Activated CD4-positive, alpha-beta T cell treated with anti-CD3 and anti-CD28 coated beads, Interleukin-2, amount 50 U/mL, for 48 hours (primary cell): ENCODE data around the gene BEST2.
A peak's percentile ranks its signal among the peaks of the same experiment; 100 is the strongest.

Experiments
- DNase-seq, 2 experiments: peaks; one replicate each; pipeline ENCODE4 v3.0.0-alpha.2; 2020

The BEST2 gene

DNA sequence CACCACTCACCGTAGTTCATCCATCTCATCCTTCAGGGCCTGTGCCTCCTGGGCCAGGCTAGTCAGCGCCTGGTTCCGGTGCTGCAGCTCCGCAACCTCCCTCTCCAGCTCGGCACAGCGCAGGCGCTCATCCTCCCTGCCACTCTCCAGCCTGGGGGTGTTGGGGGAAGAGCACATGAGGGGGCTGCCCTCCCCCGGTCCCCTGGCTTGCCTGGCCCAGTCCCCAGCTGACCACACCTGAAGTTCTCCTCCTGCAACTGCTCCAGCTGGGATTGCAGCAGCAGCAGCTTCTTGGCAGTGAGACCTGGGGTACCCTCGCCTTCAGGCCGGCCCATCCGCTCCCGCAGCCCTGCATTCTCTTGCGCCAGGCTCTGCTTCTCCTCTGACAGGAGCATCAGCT is 19.3 kb downstream of the BEST2 start:
- DNase-seq: no peak

DNA sequence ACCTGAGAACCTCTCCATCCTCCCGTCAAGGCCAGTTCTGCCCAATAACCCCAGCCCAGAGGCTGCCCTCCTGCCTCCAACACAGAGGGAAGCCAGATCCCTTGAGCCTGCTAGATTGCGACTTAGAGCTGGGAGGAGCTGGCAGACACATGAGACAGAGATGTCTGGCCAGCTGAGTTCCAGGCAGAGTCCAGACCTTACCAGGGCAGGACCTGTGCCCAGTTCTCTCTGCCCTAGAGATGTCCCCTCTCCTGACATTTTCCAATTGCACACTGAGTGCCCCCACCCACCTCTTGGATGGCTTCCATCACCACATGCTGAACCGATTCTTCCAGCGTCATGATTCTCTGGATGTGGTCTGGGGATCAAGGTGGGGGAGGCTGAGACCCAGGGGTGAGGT is 20.7 kb downstream of the BEST2 start:
- no peak for DNase-seq

DNA sequence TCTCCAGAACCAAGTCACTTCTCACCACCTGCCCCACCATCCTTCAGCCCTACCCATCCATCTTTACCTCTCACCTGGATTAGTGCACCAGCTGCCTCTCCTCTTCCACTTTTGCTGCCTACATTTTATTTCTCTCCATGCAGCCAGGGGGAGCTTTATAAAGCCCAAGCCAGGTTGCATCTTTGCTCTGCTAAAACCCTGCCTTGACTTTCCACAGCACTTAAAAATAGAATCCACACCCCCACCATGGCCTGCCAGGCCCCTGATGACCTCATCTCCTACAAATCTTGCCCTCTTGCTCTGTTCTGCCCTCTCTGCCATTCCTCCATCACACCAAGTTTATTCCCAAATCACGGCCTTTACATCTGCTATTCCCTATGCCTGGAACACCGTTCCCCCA is 22.0 kb downstream of the BEST2 start:
- no peak for DNase-seq

DNA sequence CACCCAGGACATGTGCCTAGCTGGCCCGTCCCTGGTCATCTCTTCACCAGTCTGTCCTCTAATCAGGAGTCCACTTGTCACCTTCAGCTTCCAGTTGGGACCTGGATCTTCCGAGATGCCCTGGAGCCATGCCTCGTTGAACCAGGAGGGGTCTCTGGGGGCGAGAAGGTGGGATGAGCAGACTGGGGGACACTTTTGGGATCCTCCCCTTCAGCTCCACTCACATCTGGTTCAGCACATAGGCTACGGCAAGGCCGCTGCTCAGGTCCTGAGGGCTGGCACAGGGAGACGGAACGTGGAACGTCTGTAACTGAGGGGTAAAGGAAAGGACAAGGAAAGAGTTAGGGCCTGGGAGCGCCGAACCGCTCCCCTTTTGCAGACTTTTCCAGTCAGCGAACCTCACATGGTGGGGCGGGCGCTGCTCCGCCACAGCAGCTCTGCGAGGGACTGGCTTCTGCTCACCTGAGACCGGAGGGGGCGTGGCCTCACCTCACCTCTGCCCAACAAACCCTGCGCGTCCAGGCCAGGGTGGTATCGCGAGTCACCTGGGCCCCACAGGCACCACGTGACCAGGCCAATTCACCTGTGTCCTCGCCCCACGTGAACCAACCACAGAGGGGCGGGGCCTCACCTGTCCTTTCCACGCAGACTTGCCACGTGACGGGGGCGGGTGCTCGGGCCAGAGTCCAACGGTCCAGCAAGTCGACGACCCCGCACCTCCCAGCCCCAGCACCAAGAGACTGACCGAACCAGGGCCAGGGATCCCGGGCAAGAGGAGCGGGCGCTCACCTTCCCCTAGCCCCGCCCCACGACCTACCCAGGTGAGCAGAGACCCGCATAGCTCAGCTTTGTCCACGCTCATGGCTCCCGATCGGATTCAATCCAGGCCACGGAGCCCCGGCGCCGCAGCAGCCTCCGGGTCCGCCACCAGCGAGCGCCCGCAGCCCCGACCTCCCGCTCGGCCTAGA is 23.3 kb downstream of the BEST2 start, which contains the start of gene HOOK2:
Gene HOOK2, minus strand, starts transcription at position 965 of the 968 bp plus-strand sequence. Its CDS starts 103 bp downstream, at position 862.
- DNase-seq: no peak

DNA sequence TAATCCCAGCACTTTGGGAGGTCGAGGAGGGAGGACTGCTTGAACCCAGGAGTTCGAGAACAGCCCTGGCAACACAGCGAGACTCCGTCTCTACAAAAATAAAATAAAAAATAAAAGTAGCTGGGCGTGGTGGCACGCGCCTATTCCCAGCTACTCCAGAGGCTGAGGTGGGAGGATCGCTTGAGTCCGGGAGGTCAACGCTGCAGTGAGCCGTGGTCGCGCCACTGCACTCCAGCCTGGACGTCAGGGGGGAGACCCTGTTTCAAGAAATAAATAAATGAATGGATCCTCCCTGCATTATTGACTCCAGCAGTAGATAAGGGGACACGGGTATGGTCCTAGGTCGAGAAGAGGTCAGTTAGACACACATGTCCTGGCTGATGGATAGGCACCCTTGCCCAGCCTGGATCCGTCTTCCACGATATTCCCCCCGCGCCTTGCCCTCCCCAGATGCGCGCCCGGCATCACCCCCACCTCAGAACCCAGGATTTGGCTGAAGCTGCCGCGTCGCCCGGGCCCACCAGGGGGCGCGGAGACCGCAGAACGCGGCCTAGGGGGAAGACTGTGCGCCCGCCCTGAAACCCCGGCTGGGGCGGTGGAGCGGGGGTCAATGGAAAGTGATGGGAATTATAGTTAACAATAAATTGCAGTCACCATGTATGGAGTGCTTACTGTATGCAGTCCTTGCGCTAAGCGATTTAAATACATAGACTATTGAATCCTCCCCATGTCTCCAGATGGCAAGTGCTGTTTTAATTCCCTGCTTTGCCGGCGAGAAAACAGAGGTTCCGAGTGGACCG is 25.8 kb downstream of the BEST2 start:
- peak; percentile 87 to 90 for DNase-seq

DNA sequence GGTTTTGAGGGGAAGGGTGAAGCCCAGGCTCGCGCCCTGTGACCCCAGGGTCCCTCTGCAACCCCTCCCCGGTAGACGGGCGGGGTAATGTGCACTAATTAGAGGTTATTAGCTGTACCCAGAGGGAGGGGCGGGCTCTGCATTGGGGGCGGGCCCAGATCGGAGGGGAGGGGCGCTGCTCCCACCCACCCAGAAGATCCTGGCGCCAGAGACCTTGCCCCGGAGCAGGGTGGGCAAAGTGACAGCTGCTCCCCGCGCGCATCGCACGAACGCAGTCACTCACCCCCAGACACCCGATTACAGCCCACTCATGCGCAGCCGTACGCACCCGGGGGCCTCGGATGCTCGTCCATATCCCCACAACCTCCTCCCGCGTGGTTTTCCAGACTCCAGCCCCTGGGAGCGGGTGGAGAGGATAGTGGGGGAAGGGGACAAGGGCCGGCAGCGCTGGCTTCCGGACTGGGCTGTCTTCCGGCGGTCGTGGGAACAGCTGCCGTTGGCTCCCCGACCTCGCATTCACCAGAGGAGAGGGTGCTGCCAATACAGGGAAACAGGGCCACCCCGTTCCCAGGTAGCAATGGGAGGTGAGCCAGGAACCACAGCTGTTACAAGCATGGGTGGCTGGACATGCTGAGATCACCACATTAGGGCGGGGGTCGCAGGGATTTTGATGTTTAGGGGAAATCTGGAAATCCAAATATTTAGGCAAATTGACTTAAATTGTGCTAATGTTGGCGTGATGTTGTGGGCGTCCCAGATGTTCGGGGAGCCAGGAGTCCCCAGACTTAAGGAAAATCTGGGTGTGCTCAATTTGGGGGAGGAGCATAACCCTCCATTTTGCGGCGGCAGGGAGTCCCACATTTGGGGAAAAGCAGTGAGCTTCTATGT is 26.7 kb downstream of the BEST2 start:
- peak; percentile 64 to 70 for DNase-seq

DNA sequence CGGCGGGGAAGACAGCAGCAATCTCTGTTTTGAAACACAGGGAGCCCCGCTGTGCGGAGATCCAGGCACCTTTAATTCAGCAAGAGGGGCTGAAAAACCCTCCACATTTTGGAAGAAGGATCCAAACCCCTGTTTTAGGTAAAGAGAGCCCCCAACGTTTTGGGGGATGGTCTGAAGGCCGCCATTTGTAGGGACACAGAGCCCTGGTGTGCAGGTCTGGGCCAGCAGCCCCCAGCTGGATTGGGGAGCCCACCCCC is 27.2 kb downstream of the BEST2 start:
- DNase-seq: no peak

DNA sequence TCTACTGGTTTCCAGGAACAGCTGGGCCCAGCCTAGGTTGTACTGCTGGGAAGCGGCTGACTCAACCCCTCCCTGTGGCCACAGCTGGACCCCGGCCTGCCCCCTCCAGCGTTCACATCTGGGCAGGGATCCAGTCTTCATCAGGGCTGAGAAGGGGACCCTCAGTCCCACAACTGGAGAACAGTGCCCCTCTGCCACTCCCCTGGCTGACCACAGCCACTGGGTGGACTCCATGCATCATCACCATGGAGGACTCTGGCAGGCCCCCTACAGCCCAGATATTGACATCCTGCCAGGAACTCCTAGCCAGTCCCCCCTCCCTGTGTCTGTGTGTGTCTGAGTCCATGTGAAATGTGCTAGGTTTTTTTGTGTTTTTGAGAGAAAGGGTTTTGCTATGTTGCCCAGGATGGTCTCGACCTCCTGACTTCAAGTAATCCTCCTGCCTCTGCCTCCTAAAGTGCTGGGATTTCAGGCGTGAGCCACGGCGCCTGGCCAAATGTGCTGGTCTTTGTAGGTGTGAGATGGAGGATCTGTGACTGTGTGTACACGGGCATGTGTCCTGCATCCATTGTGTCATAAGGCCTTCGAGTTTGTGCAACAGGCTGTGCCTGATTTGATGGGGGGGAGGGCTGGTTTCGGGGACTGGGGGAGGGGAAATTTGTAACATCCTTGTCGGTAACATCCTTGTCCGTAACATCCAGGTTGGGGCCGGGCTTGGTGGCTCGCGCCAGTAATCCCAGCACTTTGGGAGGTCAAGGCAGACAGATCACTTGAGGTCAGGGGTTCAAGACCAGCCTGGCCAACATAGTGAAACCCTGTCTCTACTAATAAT is 27.8 kb downstream of the BEST2 start:
- no peak for DNase-seq

DNA sequence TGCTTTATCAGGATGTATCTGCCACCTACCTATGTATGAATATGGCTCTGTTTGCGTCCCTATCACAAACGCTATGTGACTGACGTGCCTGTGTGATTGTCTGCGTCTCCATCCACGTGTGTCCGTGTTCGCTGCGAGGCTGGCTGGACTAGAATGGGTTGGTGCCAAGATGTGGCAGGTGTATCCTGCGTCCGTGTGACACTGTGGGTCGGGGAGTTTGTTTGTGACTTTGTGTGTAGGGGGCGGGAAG is 30.5 kb downstream of the BEST2 start:
- no peak for DNase-seq

DNA sequence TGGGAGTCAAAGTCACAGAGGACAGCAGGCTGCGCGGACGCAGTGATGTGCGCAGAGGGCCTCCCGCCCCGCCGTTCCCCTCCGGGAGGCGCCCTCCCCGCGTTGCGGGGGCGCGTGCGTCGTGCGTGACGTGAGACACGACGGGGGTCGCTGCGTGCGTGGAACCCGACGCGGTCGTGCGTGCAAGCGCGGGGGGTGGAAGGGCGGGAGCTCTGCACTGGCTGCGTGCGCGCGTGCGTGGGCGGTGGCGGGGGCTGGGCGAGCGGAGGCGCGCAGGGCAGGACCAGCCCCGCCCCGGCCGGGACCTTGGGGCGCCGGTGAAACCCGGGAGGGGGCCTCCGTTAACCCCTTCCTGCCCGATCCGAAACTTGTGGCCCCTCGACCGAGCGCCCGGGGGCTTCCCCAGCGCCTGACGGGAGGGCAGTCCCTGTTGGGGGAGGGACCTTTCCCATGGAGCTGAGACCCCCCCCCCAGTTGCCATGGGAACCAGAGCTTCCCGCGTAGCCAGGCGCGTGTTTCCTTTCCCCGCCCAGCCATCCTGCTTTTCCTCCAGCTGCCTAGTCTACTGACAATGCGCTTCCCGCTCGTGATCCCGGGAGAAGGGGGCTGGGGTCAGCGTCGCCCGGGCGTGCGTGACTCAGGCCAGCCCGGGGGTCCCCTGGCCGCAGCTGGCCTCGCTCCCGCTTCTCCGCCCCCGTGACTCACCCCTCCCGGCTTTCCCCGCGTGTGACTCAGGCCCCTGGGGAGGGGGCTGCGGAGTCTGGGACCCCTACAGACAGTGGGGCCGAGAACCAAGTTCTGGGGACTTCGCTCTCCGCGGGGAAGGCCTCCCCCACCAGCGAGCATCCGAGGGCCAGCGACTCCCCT is 31.1 kb downstream of the BEST2 start:
- peak; percentile 92 for DNase-seq

DNA sequence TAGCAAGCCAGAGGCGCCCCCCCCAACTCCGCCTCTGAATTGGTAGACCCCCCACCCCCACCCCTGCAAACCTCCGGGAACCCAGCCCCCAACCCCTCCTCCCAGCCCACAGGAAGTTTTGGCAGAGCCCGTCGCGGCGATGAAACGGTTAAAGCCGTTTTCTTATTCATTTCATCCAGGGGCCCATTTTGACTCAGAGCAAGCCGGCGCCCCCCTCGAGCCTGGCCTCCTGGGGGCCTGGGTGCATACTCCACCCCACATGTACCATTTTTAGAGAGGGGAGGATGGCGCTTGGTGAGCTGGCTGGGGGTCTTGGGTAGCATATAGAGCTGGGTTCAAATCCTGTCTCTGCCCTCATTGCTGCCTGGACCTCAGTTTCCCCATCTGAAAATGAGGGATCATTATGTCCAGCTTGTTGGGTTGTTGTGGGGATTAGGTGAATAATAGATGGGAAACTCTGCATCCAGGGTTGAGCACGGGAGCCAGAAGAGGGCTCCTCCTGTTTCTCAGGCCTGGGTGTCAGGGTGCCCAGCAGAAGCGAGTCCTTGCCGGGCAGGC is 31.8 kb downstream of the BEST2 start:
- peak; percentile 76 to 83 for DNase-seq

DNA sequence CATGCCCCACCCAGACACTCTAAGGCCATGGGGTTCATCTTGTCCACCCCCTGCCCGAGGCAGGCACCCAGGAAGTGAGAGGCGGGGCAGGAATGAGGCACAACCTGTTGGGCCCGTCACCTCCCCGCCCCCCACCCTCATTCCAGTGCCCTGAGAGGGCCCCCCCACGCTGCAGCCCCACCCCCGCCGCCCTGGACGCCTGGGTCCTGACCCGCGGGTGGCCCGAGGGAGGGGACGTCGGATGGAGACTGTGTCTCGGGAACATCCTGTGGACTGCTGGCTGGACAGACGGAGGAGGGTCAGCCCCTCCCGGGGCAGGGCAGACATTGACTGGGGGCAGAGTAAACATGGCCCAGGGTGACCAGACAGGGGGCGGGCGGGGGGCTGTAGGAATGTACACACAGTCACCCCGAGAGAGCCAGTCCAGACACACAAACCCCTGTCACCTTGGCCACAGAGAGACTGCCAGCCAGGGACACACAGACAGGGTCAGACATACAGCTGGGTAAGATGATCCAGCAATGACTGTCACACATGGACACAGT is 32.3 kb downstream of the BEST2 start:
- peak; percentile 43 to 48 for DNase-seq

DNA sequence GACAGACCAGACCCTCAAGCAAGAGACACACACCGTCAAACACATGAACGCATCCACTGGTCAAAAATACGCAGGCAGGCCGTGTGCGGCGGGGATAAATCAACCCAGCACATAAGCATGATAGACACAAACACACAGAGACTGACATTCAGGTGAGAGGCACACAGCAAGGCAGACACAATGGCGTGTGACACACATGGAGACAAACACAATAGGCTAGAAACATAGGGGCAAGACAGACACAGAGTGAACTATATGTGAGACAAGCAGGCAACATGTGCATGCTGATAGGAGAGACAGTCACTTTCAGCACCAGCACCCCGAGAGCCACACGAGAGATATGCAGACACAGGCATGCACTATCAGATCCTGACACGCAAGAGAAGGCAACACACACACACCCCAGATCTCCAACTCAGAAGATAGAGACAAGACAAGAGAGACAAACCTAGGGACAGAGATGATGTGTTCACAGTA is 32.8 kb downstream of the BEST2 start:
- no peak for DNase-seq

DNA sequence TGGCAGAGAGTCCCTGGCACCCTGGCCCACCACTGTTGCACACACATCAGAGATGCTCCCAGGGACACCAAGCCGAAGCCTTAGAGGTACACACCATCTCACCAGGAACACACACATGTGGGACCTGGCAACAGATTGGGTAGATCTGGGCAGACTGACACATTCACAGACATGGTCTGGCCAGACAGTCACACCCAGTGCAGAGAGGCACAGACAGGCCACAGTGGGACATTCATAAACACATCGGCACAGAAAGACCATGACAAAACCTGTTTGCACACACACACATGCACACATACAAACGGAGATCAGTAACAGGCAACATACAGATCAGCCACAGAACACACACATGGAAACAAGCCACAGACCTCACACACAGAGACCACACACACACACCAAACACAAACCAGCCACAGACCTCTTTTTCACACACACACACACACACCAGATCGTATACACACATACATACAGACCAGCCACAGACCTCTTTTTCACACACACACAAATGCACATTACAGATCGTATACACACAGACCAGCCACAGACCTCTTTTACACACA is 33.4 kb downstream of the BEST2 start:
- DNase-seq: peak; percentile 27 to 39

DNA sequence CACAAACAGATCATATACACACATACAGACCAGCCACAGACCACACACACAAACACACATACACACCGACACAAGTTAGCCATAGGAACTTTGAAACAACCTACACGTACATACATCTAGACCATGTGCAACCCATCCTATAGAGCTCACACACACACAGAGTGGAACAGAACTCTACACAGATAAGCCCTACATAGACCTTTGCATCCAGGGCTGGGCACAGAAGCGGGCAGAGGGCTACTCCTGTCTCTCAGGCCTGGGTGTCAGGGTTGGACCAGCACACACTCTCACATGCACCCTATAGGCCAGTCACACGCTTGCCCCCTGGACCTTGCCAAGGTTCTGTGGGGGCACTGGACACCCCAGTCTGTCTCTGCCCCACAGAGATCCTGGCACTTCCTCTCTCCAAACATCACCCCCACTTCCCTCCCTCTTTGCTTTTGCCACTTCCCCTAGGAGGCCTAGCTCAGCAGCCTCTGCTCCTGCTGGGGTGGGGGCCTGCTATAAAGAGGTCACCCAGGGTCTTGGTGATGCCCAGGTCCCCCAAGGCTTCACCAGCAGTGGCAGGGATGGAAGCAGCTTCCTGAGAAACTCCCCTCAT is 33.9 kb downstream of the BEST2 start:
- peak in 1 of 2 experiments; percentile 24 for DNase-seq

DNA sequence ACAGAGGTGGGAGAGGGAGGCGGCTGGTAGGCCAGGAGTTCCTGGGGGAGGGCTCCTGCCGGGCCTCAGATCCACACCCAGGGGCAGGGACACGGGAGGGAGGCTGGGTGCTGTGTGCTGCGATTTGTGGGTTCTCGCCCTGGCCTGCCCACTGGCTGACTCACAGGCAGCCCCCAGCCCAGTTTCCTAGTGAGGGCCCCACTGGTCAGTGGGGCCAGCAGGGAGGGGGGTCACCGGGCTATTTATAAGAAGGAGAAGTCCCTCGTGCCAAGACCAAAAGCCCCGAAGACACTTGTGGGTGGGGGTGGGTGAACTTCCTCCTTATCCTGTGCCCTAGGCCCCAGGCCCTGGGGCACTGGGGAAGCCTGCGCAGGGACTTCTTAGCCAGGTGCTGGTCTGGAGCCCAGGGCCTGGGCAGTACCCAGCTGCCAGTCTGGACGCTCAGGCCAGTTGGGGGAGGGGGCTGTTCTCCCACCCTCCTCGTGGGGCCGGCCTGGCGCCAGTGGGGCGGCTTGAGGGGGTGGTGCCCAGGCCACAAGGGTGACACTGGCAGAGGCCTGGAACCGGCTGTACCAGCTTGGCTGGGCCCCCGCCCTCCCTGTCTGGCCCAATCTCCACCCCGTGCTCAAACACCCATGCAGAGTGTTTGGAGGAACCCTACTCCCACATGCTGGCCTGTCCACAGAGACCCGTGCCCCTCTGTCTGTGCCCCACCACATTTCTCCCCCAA is 34.7 kb downstream of the BEST2 start:
- peak in 1 of 2 experiments; percentile 29 for DNase-seq

DNA sequence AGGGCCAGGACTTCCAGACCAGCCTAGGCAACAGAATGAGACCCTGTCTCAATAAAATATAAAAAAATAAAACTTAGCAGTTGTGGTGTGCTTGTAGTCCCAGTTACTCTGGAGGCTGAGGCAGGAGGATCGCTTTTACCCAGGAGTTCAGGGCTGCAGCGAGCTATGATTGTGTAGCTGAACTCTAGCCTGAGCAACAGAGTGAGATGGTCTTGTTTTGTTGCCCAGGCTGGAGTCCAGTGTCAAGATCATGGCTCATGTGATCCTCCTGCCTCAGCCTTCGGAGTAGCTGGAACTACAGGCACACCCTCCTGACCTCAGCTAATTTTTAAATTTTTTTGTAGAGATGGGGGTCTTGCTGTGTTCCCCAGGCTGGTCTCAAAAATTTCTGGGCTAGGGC is 35.4 kb downstream of the BEST2 start:
- DNase-seq: no peak

DNA sequence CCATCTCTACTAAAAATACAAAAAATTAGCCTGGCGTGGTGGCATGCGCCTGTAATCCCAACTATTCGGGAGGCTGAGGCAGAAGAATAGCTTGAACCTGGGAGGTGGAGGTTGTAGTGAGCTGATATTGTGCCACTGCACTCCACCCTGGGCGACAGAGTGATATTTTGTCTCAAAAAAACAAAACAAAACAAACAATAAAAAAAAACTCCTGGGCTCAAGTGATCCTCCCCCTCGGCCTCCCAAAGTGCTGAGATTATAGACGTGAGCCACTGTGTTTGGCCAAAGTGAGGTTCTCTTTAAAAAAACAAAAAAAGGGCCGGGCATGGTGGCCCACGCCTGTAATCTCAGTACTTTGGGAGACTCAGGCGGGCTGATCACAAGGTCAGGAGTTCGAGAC is 35.9 kb downstream of the BEST2 start:
- no peak for DNase-seq
